GM23248 (cell line): Measurements from ENCODE around the gene BNIP3.

Experiments
- EZH2 ChIP-seq: fragments of 200-600 bp; sonication (generic); IDR thresholded peaks from 2 replicates; pipeline ENCODE4 v1.6.1; 2018; ENCODE audit warnings: antibody characterized with exemption, mild to moderate bottlenecking; ENCODE audit not compliant: insufficient read depth, poor library complexity, severe bottlenecking
- EZH2phosphoT487 ChIP-seq: fragments of 200-600 bp; sonication (generic); IDR thresholded peaks from 2 replicates; pipeline ENCODE4 v1.6.1; 2018; ENCODE audit warnings: antibody characterized with exemption, moderate library complexity, mild to moderate bottlenecking, low read depth; ENCODE audit not compliant: insufficient read depth

DNA sequence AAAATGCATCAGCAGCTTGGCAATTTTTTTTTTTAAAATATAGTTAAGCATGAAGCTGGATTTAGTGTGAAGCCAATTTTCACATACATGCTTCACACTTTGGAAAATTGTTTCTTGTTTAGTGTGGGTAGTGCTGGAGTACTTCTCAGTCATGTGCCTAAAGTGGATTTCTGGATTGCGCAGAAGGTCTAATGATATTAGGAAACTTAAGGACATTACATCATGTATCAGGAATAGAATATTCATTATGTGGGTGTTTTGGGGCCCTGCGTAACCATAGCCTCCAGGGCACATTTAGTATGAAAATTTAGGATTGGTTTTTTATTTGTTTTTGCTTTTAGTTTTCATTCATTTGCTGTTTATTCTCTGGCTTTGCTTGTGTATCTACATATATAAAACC, 28.8 kb upstream of the BNIP3 start:
- TF ChIP-seq EZH2 (no peak), EZH2phosphoT487 (no peak)
